ENCODE measurements around the gene ZNF609.

GRCh38 chr15:64502151-64502550 lies 41.8 kb downstream of the ZNF609 start:
- no peak for TF ChIP-seq POLR2AphosphoS5 (IDR thresholded peaks at IDR 0.05)
- no peak for TF ChIP-seq CTCF (IDR thresholded peaks at IDR 0.05)
- TF ChIP-seq EP300 (IDR thresholded peaks at IDR 0.05): no peak
- no peak for TF ChIP-seq POLR2A (IDR thresholded peaks at IDR 0.05)

Measured in gastroesophageal sphincter (tissue), 3 donors.